ENCODE measurements around the gene JOSD1. TPM values are rescaled to one million over a fixed set of nuclear protein-coding genes. Genes with fewer than 3 reads are reported as not detected.

The JOSD1 gene
- total and polyA plus RNA-seq, 2 donors (not counting 1 experiment from before 2014, with no cell fraction given) = 78.7 to 94.8 TPM

DNA sequence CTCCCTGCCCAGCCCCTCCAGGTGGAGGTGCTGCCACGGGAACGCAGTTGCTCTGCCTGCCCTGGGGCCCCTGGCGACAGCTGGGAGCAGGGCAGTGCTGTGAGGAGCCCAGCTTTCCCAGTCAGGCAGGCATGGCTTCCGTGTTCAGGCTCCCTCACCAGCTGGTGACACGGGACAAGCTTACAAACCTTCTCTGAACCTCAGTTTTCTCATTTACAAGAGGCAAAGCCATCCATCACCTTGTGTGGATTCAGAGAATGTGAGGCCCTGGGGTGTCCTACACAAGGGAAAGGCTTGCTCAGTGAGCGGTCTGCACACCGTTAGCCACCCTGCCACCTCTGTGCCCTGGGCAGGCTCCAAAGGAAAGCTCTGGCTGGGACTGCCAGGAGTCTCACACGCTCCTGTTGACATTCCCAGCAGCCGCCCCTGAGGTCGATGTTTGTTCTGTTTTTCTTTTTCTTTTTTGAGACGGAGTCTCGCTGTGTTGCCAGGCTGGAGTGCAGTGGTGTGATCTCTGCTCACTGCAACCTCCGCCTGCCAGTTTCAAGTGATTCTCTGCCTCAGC, 31.6 kb upstream of the JOSD1 start:
- Mint-ChIP-seq H3K9me3 (ENCODE audit: insufficient read depth) (no peaks in the 10 kb centered on the region), H3K4me3 (no peak overlapping the region)

More for the DNA sequence above, 31.6 kb upstream of the JOSD1 start:
- Histone ChIP-seq H3K4me3 (ENCODE audit: control extremely low read depth in 1 of 5, extremely low read depth in 1 of 5, insufficient read depth in 1 of 5, low read depth in 2 of 5, low read length in 4 of 5) (no peak overlapping the region), H3K27me3 (replicated peaks in 1 of 4; ENCODE audit: control extremely low read depth in 1 of 4, control insufficient read depth in 3 of 4, insufficient read depth in 4 of 4, low read length in 3 of 4) (no peaks in the 10 kb centered on the region), H3K4me1 (ENCODE audit: control insufficient read depth in 2 of 2, insufficient read depth in 2 of 2, low read length in 2 of 2) (peaks cover 0 to 18% of the 10 kb centered on the region in 2 donors), H3K36me3 (replicated peaks in 1 of 2; ENCODE audit: control extremely low read depth in 1 of 2, control insufficient read depth in 1 of 2, extremely low read depth in 1 of 2, insufficient read depth in 2 of 2, low read length in 1 of 2) (peaks cover 4 to 89% of the 10 kb centered on the region in 2 experiments), H3K9ac (ENCODE audit: low read length) (no peak overlapping the region), H3K4me2 (replicated peaks; ENCODE audit: low read depth, low read length, poor library complexity, severe bottlenecking) (no peak overlapping the region), H3K79me2 (ENCODE audit: control insufficient read depth, insufficient read depth, low read length) (peaks cover 12% of the 10 kb centered on the region), H4K20me1 (ENCODE audit: control insufficient read depth, insufficient read depth, low read length, poor library complexity, severe bottlenecking) (peaks cover 92% of the 10 kb centered on the region), H3K27ac (ENCODE audit: low read length in 2 of 2) (no peak overlapping the region), H3K9me3 (ENCODE audit: control extremely low read depth in 1 of 3, control insufficient read depth in 2 of 3, insufficient read depth in 1 of 3, low read length in 2 of 3) (no peaks in the 10 kb centered on the region), H2AFZ (ENCODE audit: insufficient read depth, low read depth, low read length, poor library complexity, severe bottlenecking) (no peak overlapping the region)
- CTCF ChIA-PET = interaction anchor here (0.6 to 8.3 kb wide), 13 partner anchors 10 to 393 kb away, joined by 3 to 81 read pairs (median 5); partner anchors contain the start of genes CBX6, NPTXR and TOMM22
- POLR2A ChIA-PET = interaction anchor here (0.6 to 2.0 kb wide), 6 partner anchors 13 to 31 kb away, joined by 3 to 8 read pairs (median 4); partner anchors contain the start of gene GTPBP1
- DNase-seq = no peak
- 93% methylated on average over 11 of the region's 13 CpGs for WGBS (ENCODE audit: insufficient coverage)
- H3K27me3 Mint-ChIP-seq = no peaks in the 10 kb centered on the region
- peaks cover 32% of the 10 kb centered on the region for H3K4me1 Mint-ChIP-seq
- no peak for TF ChIP-seq EZH2 (IDR thresholded peaks at IDR 0.05; ENCODE audit: borderline replicate concordance, insufficient read depth, low read depth, low read length, poor library complexity, severe bottlenecking)
- no peak for TF ChIP-seq CTCF (IDR thresholded peaks at IDR 0.05)
- peak overlapping the region; percentile 63 for H3K27ac Mint-ChIP-seq
- intact Hi-C loops (cut with micrococcal nuclease) = no loop called here
- ATAC-seq (ENCODE audit: low read depth) = no peak
